ENCODE data around the gene TPCN1.

Gene TPCN1

DNA sequence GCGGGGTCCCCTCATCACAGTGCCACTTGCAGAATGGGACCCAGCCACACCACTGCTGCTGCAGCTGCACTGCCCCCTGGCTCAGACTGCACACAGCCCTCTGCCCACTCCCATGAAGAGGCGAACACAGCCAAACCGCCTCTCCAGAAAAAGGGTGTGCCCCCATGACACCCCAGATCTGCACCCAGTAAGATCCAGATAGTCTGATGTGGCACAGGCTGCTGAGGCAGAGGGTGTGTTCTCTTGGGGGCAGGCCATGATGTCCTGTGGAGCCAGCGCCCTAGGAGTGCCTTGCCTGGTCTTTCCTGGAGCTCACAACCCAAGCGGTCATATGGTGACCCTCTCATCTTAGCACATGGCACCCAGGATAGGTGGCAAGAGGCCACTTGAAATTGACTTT lies 69.2 kb downstream of the TPCN1 start:
- DNase-seq (ENCODE audit: low read depth): no peak
- H3K4me3 ChIP-seq (replicated peaks; ENCODE audit: low read depth, low read length): no peak overlapping the region
- no peak for TF ChIP-seq CTCF (IDR thresholded peaks at IDR 0.05; ENCODE audit: low read length, missing control alignments)

DNA sequence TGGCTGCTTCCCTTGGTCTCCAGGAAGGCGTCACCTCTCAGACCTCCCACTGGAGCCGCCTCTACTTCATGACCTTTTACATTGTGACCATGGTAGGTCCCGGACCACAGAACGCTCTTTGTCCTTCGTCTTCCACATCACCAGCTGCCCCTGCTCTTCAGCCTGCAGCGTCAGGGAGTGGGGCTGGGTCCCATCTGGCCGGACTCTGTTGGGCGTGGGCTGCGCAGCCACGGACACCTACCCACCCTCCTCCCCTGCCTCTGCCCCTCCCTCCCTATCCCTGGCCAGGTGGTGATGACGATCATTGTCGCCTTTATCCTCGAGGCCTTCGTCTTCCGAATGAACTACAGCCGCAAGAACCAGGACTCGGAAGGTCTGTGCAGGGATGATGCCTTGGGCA lies 70.3 kb downstream of the TPCN1 start:
- no peak overlapping the region for H3K4me3 ChIP-seq (replicated peaks; ENCODE audit: low read depth, low read length)
- TF ChIP-seq CTCF (IDR thresholded peaks at IDR 0.05; ENCODE audit: low read length, missing control alignments): no peak
- no peak for DNase-seq (ENCODE audit: low read depth)

DNA sequence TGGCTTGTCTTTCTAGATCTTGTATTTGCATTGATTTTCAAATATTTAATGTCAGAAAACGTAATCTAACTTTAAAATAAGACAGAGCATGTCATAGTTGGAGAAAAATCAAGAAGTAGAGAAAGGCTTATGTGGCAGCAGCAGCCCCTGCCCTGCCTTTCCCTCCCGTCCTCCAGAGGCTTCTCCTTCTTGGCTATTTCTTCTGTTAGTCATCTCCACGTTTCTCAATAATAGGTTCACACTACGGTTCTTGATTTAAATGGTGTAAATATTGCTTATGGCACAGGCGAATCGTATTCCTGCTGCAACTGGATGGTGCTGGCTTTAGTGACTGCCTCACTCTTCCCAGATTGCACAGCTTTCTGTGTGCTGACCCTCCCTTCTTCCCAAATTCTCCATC lies 70.8 kb downstream of the TPCN1 start:
- TF ChIP-seq CTCF (IDR thresholded peaks at IDR 0.05; ENCODE audit: low read length, missing control alignments): no peak
- DNase-seq (ENCODE audit: low read depth): peak; percentile 65
- no peak overlapping the region for H3K4me3 ChIP-seq (replicated peaks; ENCODE audit: low read depth, low read length)

GRCh38 chr12:113292547-113292946 lies 71.3 kb downstream of the TPCN1 start:
- no peak overlapping the region for H3K4me3 ChIP-seq (replicated peaks; ENCODE audit: low read depth, low read length)
- DNase-seq (ENCODE audit: low read depth): no peak
- TF ChIP-seq CTCF (IDR thresholded peaks at IDR 0.05; ENCODE audit: low read length, missing control alignments): no peak

- no peak overlapping the region for H3K4me3 ChIP-seq (replicated peaks; ENCODE audit: low read depth, low read length)
- DNase-seq (ENCODE audit: low read depth): no peak
- TF ChIP-seq CTCF (IDR thresholded peaks at IDR 0.05; ENCODE audit: low read length, missing control alignments): no peak
Measured at GRCh38 chr12:113293100-113293499, 71.8 kb downstream of the TPCN1 start.

DNA sequence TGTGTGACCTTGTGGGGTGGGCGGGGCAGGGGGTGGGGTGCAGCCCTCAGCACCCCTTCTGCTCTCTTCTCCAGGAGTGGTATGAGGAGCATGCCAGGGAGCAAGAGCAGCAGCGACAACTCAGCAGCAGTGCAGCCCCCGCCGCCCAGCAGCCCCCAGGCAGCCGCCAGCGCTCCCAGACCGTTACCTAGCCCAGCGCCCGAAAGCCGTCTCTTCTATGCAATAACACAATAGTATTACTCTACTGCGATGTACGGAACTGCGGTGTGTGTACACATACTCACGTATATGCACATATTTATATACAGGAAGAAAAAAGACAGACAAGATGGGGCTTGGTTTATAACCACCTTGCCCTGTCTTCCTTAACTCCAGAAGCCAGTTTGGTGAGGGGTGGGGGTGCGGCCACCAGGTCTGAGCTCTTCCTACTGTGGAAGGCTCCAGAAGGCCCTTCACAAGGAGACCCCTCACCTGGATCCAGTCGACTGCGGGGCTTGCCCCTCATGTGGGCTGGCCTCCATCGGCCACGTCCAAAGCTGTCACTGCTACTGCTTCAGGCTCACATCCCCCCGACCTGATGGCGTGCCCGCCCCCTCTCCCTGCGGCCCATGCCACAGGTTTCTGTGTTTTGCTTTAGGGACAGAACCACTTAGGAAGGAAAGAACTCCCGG lies 74.8 kb downstream of the TPCN1 start:
- H3K4me3 ChIP-seq (replicated peaks; ENCODE audit: low read depth, low read length): no peak overlapping the region
- no peak for DNase-seq (ENCODE audit: low read depth)
- TF ChIP-seq CTCF (IDR thresholded peaks at IDR 0.05; ENCODE audit: low read length, missing control alignments): no peak

- H3K4me3 ChIP-seq (replicated peaks; ENCODE audit: low read depth, low read length): no peak overlapping the region
- no peak for DNase-seq (ENCODE audit: low read depth)
- TF ChIP-seq CTCF (IDR thresholded peaks at IDR 0.05; ENCODE audit: low read length, missing control alignments): no peak
Measured at GRCh38 chr12:113296557-113297213, 75.4 kb downstream of the TPCN1 start.
